Pancreas (tissue), 10 donors: ENCODE measurements around the gene ZNF330. TPM values are rescaled to one million over a fixed set of nuclear protein-coding genes. Genes with fewer than 3 reads are reported as not detected.

Experiments used
- ATAC-seq, 4 donors: fragments of 200-7000 bp; cut with Tn5 transposase; one replicate each; pipeline versions ENCODE4 v1.8.0 to v1.9.1; 2020; ENCODE audit warnings: mild to moderate bottlenecking in 4 of 4, moderate library complexity in 4 of 4
- DNase-seq, 6 donors: peaks; one replicate each; pipeline ENCODE4 v3.0.0-alpha.2; 2020
- FAIRE-seq: peaks from 2 replicates; lab custom pipeline; 2012; peaks lifted over from hg19 to GRCh38; lab: Jason Lieb, UNC
- H3K27ac ChIP-seq, 4 donors: fragments of 200-600 bp; sonication (generic); 1 replicate in 3 of 4; 2 replicates in 1 of 4; pipeline versions ENCODE4 v1.5.0 to v1.8.0; 2020
- H3K27me3 ChIP-seq, 4 donors: fragments of 200-600 bp; one replicate each; pipeline ENCODE4 v1.8.0; 2021
- H3K36me3 ChIP-seq, 3 donors: fragments of 200-600 bp; sonication (generic) in 1 of 3; one replicate each; pipeline versions ENCODE4 v1.5.0 to v1.8.0; 2020 to 2021
- H3K4me1 ChIP-seq, 3 donors: fragments of 200-600 bp; one replicate each; pipeline ENCODE4 v1.8.0; 2021
- H3K4me3 ChIP-seq, 4 donors: fragments of 200-600 bp; sonication (generic) in 2 of 4; one replicate each; pipeline versions ENCODE4 v1.5.0 to v1.8.0; 2020 to 2021
- H3K9me3 ChIP-seq, 4 donors: fragments of 200-600 bp; one replicate each; pipeline ENCODE4 v1.8.0; 2021
- CTCF ChIP-seq, 4 donors: fragments of 200-600 bp; sonication (generic) in 3 of 4; IDR thresholded peaks; one replicate each; pipeline versions ENCODE4 v1.5.0 to v1.8.0; 2021; ENCODE audit warnings: antibody characterized with exemption in 4 of 4
- WGBS, 2 donors: extraction: QIAGEN DNeasy Blood & Tissue Kit; methylation state at CpG; one replicate each; pipeline ENCODE4 v1.1.7; 2013; 5-methylcytosine and 5-hydroxymethylcytosine counted together
- intact Hi-C, 3 donors: fragments of 100-400 bp; cut with DNase I; formaldehyde crosslinking; loops; one replicate each; pipeline versions ENCODE4 v1.11.1 to v1.14.2; 2022
- polyA plus RNA-seq, 2 donors: library from polyadenylated mRNA; stranded (reverse); fragments of 200-250 nt; gene quantifications; one replicate each; pipeline ENCODE4 v1.2.3, GENCODE V29; 2013
- total RNA-seq, 6 donors: library from RNA; stranded (reverse); fragmentation: NEBNext Ultra II Directional in 4 of 6; extraction: Animal tissue kit (Norgen Biotek cat#: 25700) in 4 of 6; gene quantifications; one replicate each; pipeline versions ENCODE4 v1.2.1 to v1.2.4, GENCODE V29; 2021 to 2023
- donor health status: healthy with polysubstance abuse.
- donor health status: DM: no; HTN: no; CAD: no; lungs with moderate emphysema.
- donor health status: DM: no; HTN: no; CAD: no.
- donor health status: control.
- donor health status: control.
- donor health status: Bipolar disorder and iron deficiency.
- donor health status: DM: yes; HTN: yes; CAD: no.
- donor health status: DM: no; HTN: no; CAD: no.
- donor health status: DM: no; HTN: no; CAD: no.
- donor health status: DM: yes; HTN: yes; CAD: no.

The ZNF330 gene
- total and polyA plus RNA-seq, 8 donors: 11.5 to 28.2 (median 18.8) TPM

- H3K36me3 ChIP-seq: no peaks in the 10 kb centered on the region
- TF ChIP-seq CTCF (IDR thresholded peaks at IDR 0.05): no peak
- H3K9me3 ChIP-seq: no peaks in the 10 kb centered on the region
- no peak for DNase-seq
- no peak for FAIRE-seq
- intact Hi-C loops: no loop called here
- H3K4me3 ChIP-seq: no peak overlapping the region
- no peak overlapping the region for H3K27ac ChIP-seq
- ATAC-seq: no peak
- H3K4me1 ChIP-seq: no peaks in the 10 kb centered on the region
- H3K27me3 ChIP-seq: no peaks in the 10 kb centered on the region
These were observed 27.8 kb downstream of the ZNF330 start for GRCh38 chr4:141248486-141248885.

GRCh38 chr4:141254326-141254725 is 33.6 kb downstream of the ZNF330 start:
- no peak for DNase-seq
- no peak for ATAC-seq
- H3K4me3 ChIP-seq: no peak overlapping the region
- peaks cover 0 to 4% (median 0%) of the 10 kb centered on the region in 4 donors for H3K27me3 ChIP-seq
- no peak overlapping the region for H3K27ac ChIP-seq
- no peaks in the 10 kb centered on the region for H3K4me1 ChIP-seq
- TF ChIP-seq CTCF (IDR thresholded peaks at IDR 0.05): no peak
- no peaks in the 10 kb centered on the region for H3K9me3 ChIP-seq
- H3K36me3 ChIP-seq: no peaks in the 10 kb centered on the region
- FAIRE-seq: no peak
- intact Hi-C loops: no loop called here

GRCh38 chr4:141255016-141255415 is 34.3 kb downstream of the ZNF330 start:
- H3K27ac ChIP-seq: no peak overlapping the region
- TF ChIP-seq CTCF (IDR thresholded peaks at IDR 0.05): no peak
- H3K4me3 ChIP-seq: no peak overlapping the region
- H3K36me3 ChIP-seq: no peaks in the 10 kb centered on the region
- intact Hi-C loops: no loop called here
- H3K9me3 ChIP-seq: no peaks in the 10 kb centered on the region
- peak in 1 of 4 donors; percentile 9 for ATAC-seq
- H3K27me3 ChIP-seq: peaks cover 0 to 4% (median 0%) of the 10 kb centered on the region in 4 donors
- WGBS, 2 donors: 61 to 83% methylated on average over 2 of the region's 2 CpGs
- no peaks in the 10 kb centered on the region for H3K4me1 ChIP-seq
- no peak for DNase-seq
- no peak for FAIRE-seq

- Histone ChIP-seq H3K27ac (no peak overlapping the region), H3K4me3 (no peak overlapping the region), H3K27me3 (peaks cover 0 to 4% (median 0%) of the 10 kb centered on the region in 4 donors), H3K36me3 (no peaks in the 10 kb centered on the region), H3K9me3 (no peaks in the 10 kb centered on the region), H3K4me1 (no peaks in the 10 kb centered on the region)
- no peak for DNase-seq
- FAIRE-seq: no peak
- intact Hi-C loops: no loop called here
- no peak for ATAC-seq
- no peak for TF ChIP-seq CTCF (IDR thresholded peaks at IDR 0.05)
These were observed 37.9 kb downstream of the ZNF330 start for GRCh38 chr4:141258558-141258957.

- no peak for DNase-seq
- Histone ChIP-seq H3K4me3 (no peak overlapping the region), H3K27ac (no peak overlapping the region), H3K4me1 (peaks cover 0 to 7% (median 0%) of the 10 kb centered on the region in 3 donors), H3K27me3 (no peaks in the 10 kb centered on the region), H3K9me3 (no peaks in the 10 kb centered on the region), H3K36me3 (no peaks in the 10 kb centered on the region)
- whole genome bisulfite sequencing, 2 donors: 87 to 97% methylated on average over 1 of the region's 1 CpG
- no peak for TF ChIP-seq CTCF (IDR thresholded peaks at IDR 0.05)
- ATAC-seq: no peak
- FAIRE-seq: no peak
- intact Hi-C loops: no loop called here
These were observed 55.1 kb downstream of the ZNF330 start for GRCh38 chr4:141275834-141276233.
